Large intestine (tissue), 3 donors: ENCODE data around the gene PINK1. TPM values are rescaled to one million over a fixed set of nuclear protein-coding genes. Genes with fewer than 3 reads are reported as not detected.
"Not testable (repeated sequence)": the region's sequence is repeated elsewhere in the genome, so short reads cannot be mapped to it uniquely, and the experiment has no call there.

Source experiments
- DNase-seq, 2 donors: peaks; one replicate each; pipeline versions ENCODE4 v3.0.0 to v3.0.0-alpha.2; 2013
- H3K27ac ChIP-seq: one replicate; pipeline ENCODE4 v1.5.1; 2013; ENCODE audit warnings: low read length
- H3K27me3 ChIP-seq: 2 replicates; pipeline ENCODE4 v1.6.1; 2013; ENCODE audit warnings: low read length; ENCODE audit not compliant: control insufficient read depth, insufficient read depth
- H3K36me3 ChIP-seq: 2 replicates; pipeline ENCODE4 v1.6.1; 2013; ENCODE audit warnings: low read length; ENCODE audit not compliant: control insufficient read depth, insufficient read depth
- H3K4me1 ChIP-seq: one replicate; pipeline ENCODE4 v1.6.1; 2013; ENCODE audit warnings: low read length; ENCODE audit not compliant: control insufficient read depth, insufficient read depth
- H3K4me3 ChIP-seq: one replicate; pipeline ENCODE4 v1.5.1; 2013; ENCODE audit warnings: low read length
- H3K9me3 ChIP-seq: one replicate; pipeline ENCODE4 v1.6.1; 2013; ENCODE audit warnings: mild to moderate bottlenecking, low read depth, low read length, moderate library complexity; ENCODE audit not compliant: control insufficient read depth
- WGBS: methylation state at CpG from one replicate; pipeline ENCODE4 v1.1.5; 2013; ENCODE audit warnings: low lambda C conversion rate; ENCODE audit not compliant: insufficient coverage; 5-methylcytosine and 5-hydroxymethylcytosine counted together
- polyA plus RNA-seq: library from polyadenylated mRNA; unstranded; fragments of 120-200 nt; gene quantifications from one replicate; pipeline ENCODE4 v1.2.1, GENCODE V29; 2013

PINK1 gene
- polyA plus RNA-seq, 1 donor: 36.3 TPM

- Histone ChIP-seq H3K9me3 (no peaks in the 10 kb centered on the region), H3K4me3 (no peak overlapping the region), H3K27ac (no peak overlapping the region), H3K4me1 (peaks cover 6% of the 10 kb centered on the region), H3K27me3 (peaks cover 18% of the 10 kb centered on the region), H3K36me3 (no peaks in the 10 kb centered on the region)
- WGBS: 100% methylated on average over 5 of the region's 14 CpGs
- DNase-seq: no peak
Measured at GRCh38 chr1:20594746-20595145, 38.5 kb upstream of the PINK1 start.

- no peak for DNase-seq
- WGBS: no CpG with 5 or more reads among the region's 6 CpGs
- peaks cover 6% of the 10 kb centered on the region for H3K27me3 ChIP-seq
- H3K27ac ChIP-seq: no peak overlapping the region
- no peaks in the 10 kb centered on the region for H3K4me1 ChIP-seq
- no peaks in the 10 kb centered on the region for H3K36me3 ChIP-seq
- no peaks in the 10 kb centered on the region for H3K9me3 ChIP-seq
- H3K4me3 ChIP-seq: no peak overlapping the region
Measured at GRCh38 chr1:20596106-20596505, 37.2 kb upstream of the PINK1 start.

- no CpG with 5 or more reads among the region's 3 CpGs for WGBS
- no peak overlapping the region for H3K27ac ChIP-seq
Measured at GRCh38 chr1:20597650-20598049, 35.6 kb upstream of the PINK1 start.

GRCh38 chr1:20600156-20600555 is 33.1 kb upstream of the PINK1 start:
- no peak overlapping the region for H3K27ac ChIP-seq
- H3K9me3 ChIP-seq: no peaks in the 10 kb centered on the region
- no CpG with 5 or more reads among the region's 5 CpGs for WGBS
- no peak for DNase-seq
- H3K36me3 ChIP-seq: no peaks in the 10 kb centered on the region
- H3K27me3 ChIP-seq: no peaks in the 10 kb centered on the region
- no peaks in the 10 kb centered on the region for H3K4me1 ChIP-seq
- no peak overlapping the region for H3K4me3 ChIP-seq

More at GRCh38 chr1:20597650-20598049, 35.6 kb upstream of the PINK1 start:
- Histone ChIP-seq H3K27me3 (no peaks in the 10 kb centered on the region), H3K9me3 (no peaks in the 10 kb centered on the region), H3K4me1 (no peaks in the 10 kb centered on the region), H3K36me3 (no peaks in the 10 kb centered on the region), H3K4me3 (no peak overlapping the region)
- no peak for DNase-seq

- no CpG with 5 or more reads among the region's 5 CpGs for WGBS
- Histone ChIP-seq H3K4me3 (no peak overlapping the region), H3K27ac (no peak overlapping the region), H3K9me3 (no peaks in the 10 kb centered on the region), H3K27me3 (no peaks in the 10 kb centered on the region), H3K4me1 (no peaks in the 10 kb centered on the region), H3K36me3 (no peaks in the 10 kb centered on the region)
- DNase-seq: no peak
Measured at GRCh38 chr1:20601129-20601825, 32.0 kb upstream of the PINK1 start.

GRCh38 chr1:20602851-20603450 is 30.3 kb upstream of the PINK1 start:
- Histone ChIP-seq H3K9me3 (no peaks in the 10 kb centered on the region), H3K4me3 (no peak overlapping the region), H3K27ac (no peak overlapping the region), H3K36me3 (no peaks in the 10 kb centered on the region), H3K27me3 (no peaks in the 10 kb centered on the region), H3K4me1 (no peaks in the 10 kb centered on the region)
- no CpG with 5 or more reads among the region's 4 CpGs for WGBS
- no peak for DNase-seq

- H3K27ac ChIP-seq: no peak overlapping the region
- no peaks in the 10 kb centered on the region for H3K27me3 ChIP-seq
- H3K9me3 ChIP-seq: no peaks in the 10 kb centered on the region
- no peak overlapping the region for H3K4me3 ChIP-seq
- WGBS: no CpG with 5 or more reads among the region's 9 CpGs
- no peak for DNase-seq
- H3K4me1 ChIP-seq: no peaks in the 10 kb centered on the region
- H3K36me3 ChIP-seq: no peaks in the 10 kb centered on the region
Measured at GRCh38 chr1:20603504-20604464, 29.5 kb upstream of the PINK1 start.

- Histone ChIP-seq H3K36me3 (no peaks in the 10 kb centered on the region), H3K9me3 (no peaks in the 10 kb centered on the region), H3K27me3 (no peaks in the 10 kb centered on the region), H3K27ac (no peak overlapping the region), H3K4me3 (no peak overlapping the region), H3K4me1 (no peaks in the 10 kb centered on the region)
- DNase-seq: no peak
- WGBS: no CpG with 5 or more reads among the region's 7 CpGs
Measured at GRCh38 chr1:20604678-20605077, 28.6 kb upstream of the PINK1 start.

- DNase-seq, H3K27ac ChIP-seq, H3K9me3 ChIP-seq, H3K36me3 ChIP-seq, H3K4me3 ChIP-seq, H3K27me3 ChIP-seq, H3K4me1 ChIP-seq: not testable (repeated sequence)
- no CpG with 5 or more reads among the region's 7 CpGs for WGBS
Measured at GRCh38 chr1:20606801-20607570, 26.3 kb upstream of the PINK1 start.

GRCh38 chr1:20609541-20609940 is 23.7 kb upstream of the PINK1 start:
- no CpG with 5 or more reads among the region's 6 CpGs for WGBS
- H3K4me1 ChIP-seq: peaks cover 13% of the 10 kb centered on the region

More at GRCh38 chr1:20609541-20609940, 23.7 kb upstream of the PINK1 start:
- DNase-seq: no peak
- no peaks in the 10 kb centered on the region for H3K27me3 ChIP-seq
- H3K36me3 ChIP-seq: no peaks in the 10 kb centered on the region
- no peaks in the 10 kb centered on the region for H3K9me3 ChIP-seq
- no peak overlapping the region for H3K4me3 ChIP-seq
- no peak overlapping the region for H3K27ac ChIP-seq
